ENCODE results near the gene SDK1. TPM values are rescaled to one million over a fixed set of nuclear protein-coding genes. Genes with fewer than 3 reads are reported as not detected.

SDK1 gene
- total RNA-seq, 2 experiments from 2014 or later, result 0.25 to 0.78 TPM

GRCh38 chr7:3289996-3290395 lies 11.1 kb upstream of the SDK1 start:
- Mint-ChIP-seq H3K36me3 (ENCODE audit: low read depth) (no peaks in the 10 kb centered on the region), H3K9me3 (no peaks in the 10 kb centered on the region), H3K27ac (no peak overlapping the region), H3K4me3 (no peak overlapping the region), H3K27me3 (peaks cover 8% of the 10 kb centered on the region), H3K4me1 (ENCODE audit: low read depth) (no peaks in the 10 kb centered on the region)
- DNase-seq, result no peak
- no peak for ATAC-seq
- intact Hi-C loops (cut with micrococcal nuclease), result no loop called here
- no peak for TF ChIP-seq CTCF (IDR thresholded peaks at IDR 0.05)
- POLR2A ChIA-PET, result no interaction called here
- CTCF ChIA-PET, result interaction anchor here (0.6 to 1.7 kb wide), 2 partner anchors 10 to 425 kb away, joined by 3 to 6 read pairs; no protein-coding TSS in a partner anchor

- no peak for DNase-seq
- no peaks in the 10 kb centered on the region for H3K9me3 Mint-ChIP-seq
- no peak for ATAC-seq
- H3K27me3 Mint-ChIP-seq, result peaks cover 10% of the 10 kb centered on the region
- H3K4me1 Mint-ChIP-seq (ENCODE audit: low read depth), result no peaks in the 10 kb centered on the region
- intact Hi-C loops (cut with micrococcal nuclease), result no loop called here
- ChIA-PET CTCF (no interaction called here), POLR2A (no interaction called here)
- no peak for TF ChIP-seq CTCF (IDR thresholded peaks at IDR 0.05)
- H3K27ac Mint-ChIP-seq, result no peak overlapping the region
- H3K36me3 Mint-ChIP-seq (ENCODE audit: low read depth), result no peaks in the 10 kb centered on the region
- no peak overlapping the region for H3K4me3 Mint-ChIP-seq
These were observed 8.4 kb upstream of the SDK1 start for GRCh38 chr7:3292694-3293093.

- ChIA-PET POLR2A (no interaction called here), CTCF (no interaction called here)
- H3K27me3 Mint-ChIP-seq, result peaks cover 15% of the 10 kb centered on the region
- intact Hi-C loops (cut with micrococcal nuclease), result loop anchor here (5.0 kb wide), 1 partner anchor 603 kb away; no protein-coding TSS in a partner anchor
- H3K9me3 Mint-ChIP-seq, result no peaks in the 10 kb centered on the region
- DNase-seq (no peak), ATAC-seq (no peak)
- no peaks in the 10 kb centered on the region for H3K4me1 Mint-ChIP-seq (ENCODE audit: low read depth)
- no peak overlapping the region for H3K27ac Mint-ChIP-seq
- H3K4me3 Mint-ChIP-seq, result no peak overlapping the region
- TF ChIP-seq CTCF (IDR thresholded peaks at IDR 0.05), result no peak
- no peaks in the 10 kb centered on the region for H3K36me3 Mint-ChIP-seq (ENCODE audit: low read depth)
These were observed 6.5 kb upstream of the SDK1 start for GRCh38 chr7:3294432-3295100.

- peaks cover 1% of the 10 kb centered on the region for H3K4me1 Mint-ChIP-seq (ENCODE audit: low read depth)
- POLR2A ChIA-PET, result no interaction called here
- H3K27ac Mint-ChIP-seq, result no peak overlapping the region
- CTCF ChIA-PET, result interaction anchor here (1.0 kb wide), 1 partner anchor 376 kb away, joined by 3 read pairs; no protein-coding TSS in a partner anchor
- intact Hi-C loops (cut with micrococcal nuclease), result loop anchor here (5.0 kb wide), 1 partner anchor 600 kb away; no protein-coding TSS in a partner anchor
- no peak for TF ChIP-seq CTCF (IDR thresholded peaks at IDR 0.05)
- H3K9me3 Mint-ChIP-seq, result no peaks in the 10 kb centered on the region
- no peak for ATAC-seq
- H3K27me3 Mint-ChIP-seq, result peaks cover 24% of the 10 kb centered on the region
- H3K4me3 Mint-ChIP-seq, result no peak overlapping the region
- DNase-seq, result no peak
- no peaks in the 10 kb centered on the region for H3K36me3 Mint-ChIP-seq (ENCODE audit: low read depth)
These were observed 3.8 kb upstream of the SDK1 start for GRCh38 chr7:3297105-3297819.

GRCh38 chr7:3300221-3300650 lies 816 bp upstream of the SDK1 start:
- peak; percentile 20 for DNase-seq
- ChIA-PET CTCF (interaction anchor here (0.8 to 2.1 kb wide), 6 partner anchors 9 to 372 kb away, joined by 3 to 19 read pairs (median 4); no protein-coding TSS in a partner anchor), POLR2A (interaction anchor here (0.9 to 1.4 kb wide), 2 partner anchors 64 to 165 kb away, joined by 3 to 5 read pairs; no protein-coding TSS in a partner anchor)
- intact Hi-C loops (cut with micrococcal nuclease), result loop anchor here (5.0 kb wide), 1 partner anchor 372 kb away; no protein-coding TSS in a partner anchor
- H3K36me3 Mint-ChIP-seq (ENCODE audit: low read depth), result no peaks in the 10 kb centered on the region
- TF ChIP-seq CTCF (IDR thresholded peaks at IDR 0.05), result no peak
- H3K27me3 Mint-ChIP-seq, result peaks cover 29% of the 10 kb centered on the region
- no peaks in the 10 kb centered on the region for H3K9me3 Mint-ChIP-seq
- peak overlapping the region; percentile 52 for H3K4me3 Mint-ChIP-seq
- no peak overlapping the region for H3K27ac Mint-ChIP-seq
- ATAC-seq, result no peak
- peaks cover 5% of the 10 kb centered on the region for H3K4me1 Mint-ChIP-seq (ENCODE audit: low read depth)

Data from activated CD8-positive, alpha-beta T cell treated with anti-CD3 and anti-CD28 coated beads for 36 hours (primary cell).